TTC549 (cell line): Measurements from ENCODE around the gene DHRS7.

Experiments used
- FAIRE-seq: peaks from 2 replicates; lab custom pipeline; 2012; peaks lifted over from hg19 to GRCh38; lab: Jason Lieb, UNC

DHRS7 gene

DNA sequence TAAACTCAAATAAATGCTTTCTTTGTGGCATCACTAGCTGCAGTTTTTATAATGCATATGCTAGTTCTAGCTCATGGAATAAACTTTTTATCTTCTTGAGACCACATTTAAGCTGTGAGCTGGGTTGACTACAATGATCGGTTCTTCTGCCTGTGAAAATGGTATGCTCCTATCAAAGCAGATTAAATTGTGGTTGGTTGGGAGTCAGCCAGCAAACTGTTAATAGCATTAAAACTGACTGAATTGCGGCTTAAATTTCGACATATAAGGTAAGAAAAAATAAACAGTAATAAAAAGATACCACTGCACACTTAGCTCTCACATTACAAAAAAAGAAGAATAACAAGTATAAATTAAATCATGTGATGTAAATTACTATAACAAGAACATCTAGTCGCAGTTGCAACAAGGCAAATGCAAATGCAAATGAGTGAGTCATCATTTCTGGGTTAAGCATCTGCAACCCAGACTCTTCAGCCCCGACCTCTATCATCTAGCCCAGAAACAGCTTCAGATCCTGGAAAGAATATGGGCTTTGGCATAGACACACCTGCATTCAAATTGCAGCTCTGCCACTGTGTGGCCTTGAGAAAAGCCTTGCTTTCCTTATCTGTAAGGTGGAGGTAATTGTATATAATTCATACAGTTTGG is 19.8 kb upstream of the DHRS7 start:
- FAIRE-seq, result no peak

DNA sequence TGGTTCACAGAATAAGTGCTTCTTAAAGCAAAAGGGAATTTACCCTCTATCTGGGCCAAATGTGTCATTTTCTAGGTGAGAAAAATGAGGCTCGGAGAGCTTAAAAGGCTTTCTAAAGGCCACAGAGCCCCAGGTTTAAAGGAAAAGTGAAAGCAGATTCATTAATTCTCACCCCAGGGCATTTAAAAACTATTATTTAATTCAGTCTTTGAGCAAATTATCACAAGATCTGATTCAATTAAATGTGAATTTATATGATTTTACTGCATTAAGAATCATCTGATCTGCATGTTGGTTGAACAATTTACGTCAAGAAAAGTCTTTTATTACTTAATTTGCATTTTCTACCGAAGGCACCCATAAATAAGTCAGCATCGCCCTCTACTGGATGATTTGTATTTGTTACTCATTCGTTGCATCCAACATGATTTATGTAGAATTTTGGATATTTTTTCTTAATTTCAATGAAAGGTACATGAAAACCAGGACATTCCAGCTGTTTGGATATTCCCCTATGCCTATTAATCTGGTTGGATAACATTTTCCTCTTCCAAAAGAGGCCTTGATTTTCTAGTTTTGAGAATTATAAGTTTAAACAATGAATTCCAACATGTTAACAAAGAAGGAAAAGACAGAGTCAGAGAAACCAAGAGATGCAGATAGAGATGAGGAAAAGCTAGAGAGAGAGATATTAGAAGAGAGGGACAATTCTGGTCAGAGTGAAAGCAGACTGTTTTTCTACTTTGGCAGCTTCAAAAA is 19.1 kb upstream of the DHRS7 start:
- FAIRE-seq, result peak; percentile 84

- FAIRE-seq, result no peak
These were observed 18.5 kb upstream of the DHRS7 start for GRCh38 chr14:60183741-60184140.

GRCh38 chr14:60183138-60183537 is 17.9 kb upstream of the DHRS7 start:
- no peak for FAIRE-seq

GRCh38 chr14:60179431-60179869 is 14.3 kb upstream of the DHRS7 start:
- FAIRE-seq, result no peak

GRCh38 chr14:60178820-60179219 is 13.6 kb upstream of the DHRS7 start:
- FAIRE-seq, result no peak

DNA sequence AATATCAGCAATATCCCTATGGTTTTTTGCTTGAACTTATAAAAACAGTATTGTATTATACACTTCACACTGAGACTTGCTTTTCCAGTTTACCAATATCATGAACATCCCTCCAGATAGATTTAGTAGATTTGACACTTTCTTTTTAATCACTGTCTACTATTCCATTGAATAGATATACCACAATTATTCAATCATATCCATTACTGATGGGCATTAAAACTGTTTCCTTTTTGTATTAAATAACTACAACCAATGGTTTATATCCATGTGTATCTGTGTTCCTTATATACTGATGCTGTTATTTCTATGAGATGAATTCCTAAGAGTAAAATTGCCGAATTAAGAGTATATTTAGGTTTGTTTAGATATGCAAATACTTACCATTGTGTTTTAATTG is 13.0 kb upstream of the DHRS7 start:
- no peak for FAIRE-seq

DNA sequence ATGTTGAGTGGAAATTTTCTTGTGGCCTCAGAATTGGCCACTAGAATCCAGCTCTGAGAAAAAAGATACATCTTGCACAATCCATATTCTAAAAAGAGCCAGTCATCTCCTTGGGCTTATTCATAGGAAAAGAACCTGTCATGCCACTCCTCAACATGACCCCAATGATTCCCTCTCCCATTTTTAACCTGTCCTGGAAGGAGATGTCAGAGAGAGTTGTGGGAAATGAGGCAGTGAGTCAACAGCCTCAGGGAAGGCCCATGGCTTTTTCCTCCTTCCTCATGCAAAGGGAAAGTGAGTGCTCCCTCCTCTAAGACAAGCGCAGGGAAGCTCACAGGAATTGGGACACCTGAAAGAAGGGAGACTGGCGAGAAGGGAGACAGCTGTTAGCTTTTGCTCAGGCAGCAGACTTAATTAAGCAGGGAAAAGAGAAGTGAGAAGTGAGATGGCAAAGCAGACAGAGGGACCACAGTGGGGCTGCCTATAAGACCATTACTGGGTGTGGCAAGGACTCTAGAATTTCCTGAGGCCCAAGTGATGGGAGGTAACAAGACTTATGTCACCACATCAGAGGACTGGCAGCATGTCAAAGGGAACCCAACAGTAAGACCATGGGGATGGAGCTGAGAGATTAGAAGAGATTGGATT is 10.2 kb upstream of the DHRS7 start:
- no peak for FAIRE-seq

DNA sequence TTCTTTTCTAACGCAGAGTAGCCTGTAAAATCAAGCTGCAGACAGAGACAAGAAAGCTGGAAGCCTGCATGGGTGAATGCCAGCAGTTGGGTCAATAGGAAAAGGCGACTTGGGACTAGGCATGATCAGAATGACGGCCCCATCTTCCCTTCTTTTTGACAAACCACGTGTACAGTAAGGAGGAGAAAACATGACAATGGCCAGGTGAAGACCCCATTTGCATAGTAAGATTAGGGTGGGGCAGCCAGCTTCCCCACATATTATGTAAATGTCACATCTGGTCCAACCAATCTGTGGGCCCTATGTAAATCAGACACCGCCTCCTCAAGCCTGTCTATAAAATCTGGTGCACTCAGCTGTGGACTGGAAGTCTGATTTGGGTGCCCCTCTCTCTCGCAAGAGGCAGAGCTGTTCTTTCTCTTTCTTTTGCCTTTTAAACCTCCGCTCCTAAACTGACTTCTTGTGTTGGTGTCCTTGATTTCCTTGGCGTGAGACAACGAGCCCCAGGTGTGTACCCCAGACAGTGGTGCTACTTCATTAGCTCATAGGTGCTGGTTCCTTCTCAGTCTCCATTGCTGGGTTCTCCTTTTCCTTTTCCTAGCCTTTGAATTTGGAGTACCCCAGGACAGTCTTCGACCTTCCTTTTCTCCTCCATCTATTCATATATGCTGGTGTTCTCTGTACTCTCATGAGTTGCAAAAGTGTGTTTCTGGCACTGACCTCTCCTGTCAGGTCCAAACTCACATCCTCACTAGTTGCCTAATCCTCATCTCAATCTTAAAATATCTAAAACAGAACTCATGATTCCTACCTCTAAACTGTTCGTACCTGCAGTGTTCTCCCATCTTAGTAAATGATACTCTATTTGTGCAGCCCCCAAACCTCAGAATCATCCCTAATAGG is 9.4 kb upstream of the DHRS7 start:
- no peak for FAIRE-seq

GRCh38 chr14:60171690-60172089 is 6.5 kb upstream of the DHRS7 start:
- no peak for FAIRE-seq

- FAIRE-seq, result no peak
These were observed 5.8 kb upstream of the DHRS7 start for GRCh38 chr14:60170948-60171347.

GRCh38 chr14:60169722-60170121 is 4.5 kb upstream of the DHRS7 start:
- no peak for FAIRE-seq

DNA sequence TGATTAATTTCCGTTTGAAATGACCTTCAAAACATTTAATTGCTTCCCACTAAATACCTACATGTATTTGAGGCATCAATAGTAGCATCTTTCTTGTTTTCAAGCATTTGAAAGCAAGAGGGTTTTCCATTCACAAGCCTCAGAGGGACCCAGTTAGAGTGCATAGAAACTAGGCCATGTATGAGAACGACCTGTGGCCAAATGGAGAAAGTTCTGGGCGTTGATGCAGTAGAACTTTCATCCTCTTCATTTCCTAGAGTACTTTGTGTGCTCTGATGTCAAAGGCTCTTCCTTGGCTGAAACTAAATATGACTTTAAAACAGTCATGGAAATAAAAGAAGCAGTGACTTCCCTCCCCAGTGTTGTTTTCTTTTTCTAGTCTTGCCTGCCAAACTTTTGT is 944 bp upstream of the DHRS7 start:
- FAIRE-seq, result no peak

DNA sequence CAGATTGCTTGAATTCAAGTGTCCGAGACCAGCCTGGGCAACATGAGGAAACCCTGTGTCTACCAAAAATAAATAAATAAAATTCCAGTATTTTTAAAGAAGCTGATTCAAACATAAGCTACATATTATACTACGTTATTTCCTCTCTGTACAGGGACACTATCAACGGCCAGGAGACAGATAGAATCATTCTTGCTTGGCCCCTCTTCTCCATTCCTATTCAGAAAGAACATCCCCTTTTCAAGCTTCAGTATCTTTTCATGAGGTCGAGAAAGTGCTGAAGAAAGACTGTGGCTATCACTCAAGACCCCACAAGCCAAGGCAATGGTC is 314 bp upstream of the DHRS7 start:
- no peak for FAIRE-seq

- no peak for FAIRE-seq
These were observed 840 bp downstream of the DHRS7 start for GRCh38 chr14:60164404-60164711.

DNA sequence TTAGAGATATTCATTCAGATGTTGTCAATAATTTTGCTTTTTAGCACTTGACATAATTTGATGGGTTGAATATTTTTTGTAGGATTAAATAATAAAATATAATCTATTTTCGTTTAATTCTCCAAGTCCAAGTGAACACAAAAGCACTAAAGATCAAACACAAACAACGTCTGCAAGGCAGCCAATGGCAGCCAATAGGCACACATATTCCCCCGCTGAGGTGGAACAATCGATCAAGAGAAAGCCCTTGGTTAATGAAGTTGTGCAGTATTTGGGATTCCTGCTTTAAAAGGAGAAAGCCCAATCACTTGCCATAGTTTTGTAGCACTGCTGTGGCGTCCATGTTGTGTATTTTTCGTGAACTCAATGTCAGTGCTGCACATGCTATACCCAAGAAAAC is 1.5 kb downstream of the DHRS7 start:
- no peak for FAIRE-seq

DNA sequence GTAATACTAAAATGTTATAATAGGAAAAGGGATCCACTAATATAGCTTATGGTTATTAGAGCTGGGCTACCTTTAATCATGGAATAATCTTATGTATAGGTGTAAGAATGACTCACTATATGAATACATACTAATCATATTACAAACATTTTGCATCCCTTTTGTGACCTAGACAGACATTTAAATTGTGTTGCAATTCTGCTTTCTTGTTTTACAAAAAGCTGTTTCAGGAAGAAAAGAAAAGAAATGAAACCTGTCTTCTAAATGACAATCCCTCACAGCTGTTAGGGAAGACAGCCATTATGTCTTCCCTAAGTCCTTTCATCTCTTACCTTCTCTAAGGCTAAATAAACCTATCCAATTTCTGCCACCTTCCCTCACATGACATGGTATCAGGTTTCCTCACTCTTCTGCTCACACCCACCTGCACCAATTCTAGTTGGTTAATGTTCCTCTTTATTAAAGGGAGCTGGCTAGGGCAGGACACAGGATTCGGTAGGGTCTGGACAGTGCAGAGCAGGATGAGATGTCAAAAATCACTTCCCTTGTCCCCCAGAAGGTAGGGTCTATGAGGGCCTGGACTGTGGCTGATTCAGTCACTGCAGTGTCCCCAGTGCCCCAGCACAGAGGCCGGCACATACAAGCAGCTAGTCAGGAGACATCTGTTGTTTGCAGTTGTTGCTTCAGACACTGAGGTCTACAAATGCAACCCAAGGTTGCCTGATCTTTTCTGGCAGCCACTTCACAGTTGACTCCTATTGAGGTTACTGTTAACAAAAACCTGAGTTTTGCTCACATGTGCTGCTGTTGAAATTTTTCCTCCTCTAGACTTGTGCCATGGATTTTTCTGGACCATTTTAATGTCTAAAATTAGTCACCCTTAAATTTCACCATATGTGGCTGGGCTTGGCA is 3.7 kb downstream of the DHRS7 start:
- FAIRE-seq, result no peak

GRCh38 chr14:60160422-60160821 is 4.8 kb downstream of the DHRS7 start:
- no peak for FAIRE-seq

GRCh38 chr14:60154671-60155070 is 10.5 kb downstream of the DHRS7 start:
- FAIRE-seq, result no peak

- FAIRE-seq, result no peak
These were observed 11.2 kb downstream of the DHRS7 start for GRCh38 chr14:60153991-60154390.

GRCh38 chr14:60151715-60152114 is 13.5 kb downstream of the DHRS7 start:
- FAIRE-seq, result no peak

GRCh38 chr14:60134702-60135101 is 30.5 kb downstream of the DHRS7 start:
- FAIRE-seq, result no peak
